Mesenchymal stem cell (in vitro differentiated cells and primary cell): Measurements from ENCODE around the gene BUD23.
A peak's percentile ranks its signal among the peaks of the same experiment; 100 is the strongest.

Experiments
- DNase-seq: peaks from one replicate; pipeline ENCODE4 v3.0.0-alpha.2; 2013
- H2AFZ ChIP-seq: one replicate; pipeline ENCODE4 v1.6.1; 2013; ENCODE audit warnings: low read depth, mild to moderate bottlenecking, control low read depth, inconsistent platforms, low read length, moderate library complexity
- H2AK5ac ChIP-seq: 2 replicates; pipeline ENCODE4 v1.6.1; 2013; ENCODE audit warnings: low read length, moderate library complexity, mild to moderate bottlenecking, inconsistent platforms; ENCODE audit not compliant: severe bottlenecking
- H2BK120ac ChIP-seq: one replicate; pipeline ENCODE4 v1.6.1; 2013; ENCODE audit warnings: low read depth, mild to moderate bottlenecking, inconsistent platforms, low read length, moderate library complexity
- H2BK12ac ChIP-seq, 2 experiments: one replicate each; pipeline ENCODE4 v1.6.1; 2013; ENCODE audit warnings: inconsistent platforms in 2 of 2, low read length in 2 of 2, mild to moderate bottlenecking in 2 of 2, moderate library complexity in 2 of 2, control low read depth in 1 of 2
- H2BK15ac ChIP-seq: one replicate; pipeline ENCODE4 v1.6.1; 2013; ENCODE audit warnings: mild to moderate bottlenecking, low read depth, inconsistent platforms; ENCODE audit not compliant: poor library complexity, severe bottlenecking
- H2BK5ac ChIP-seq: 2 replicates; pipeline ENCODE4 v1.6.1; 2013; ENCODE audit warnings: low read depth, mild to moderate bottlenecking, low read length, control low read depth, inconsistent platforms; ENCODE audit not compliant: poor library complexity, severe bottlenecking
- H3K14ac ChIP-seq, 2 experiments: one replicate each; pipeline ENCODE4 v1.6.1; 2013; ENCODE audit warnings: inconsistent platforms in 2 of 2, low read length in 2 of 2, control low read depth in 1 of 2, mild to moderate bottlenecking in 1 of 2, moderate library complexity in 1 of 2
- H3K18ac ChIP-seq, 2 experiments: one replicate each; pipeline ENCODE4 v1.6.1; 2013; ENCODE audit warnings: inconsistent platforms in 2 of 2, low read length in 2 of 2, control low read depth in 1 of 2, low read depth in 1 of 2, mild to moderate bottlenecking in 1 of 2
- H3K23ac ChIP-seq, 2 experiments: one replicate each; pipeline ENCODE4 v1.6.1; 2013; ENCODE audit warnings: inconsistent platforms in 2 of 2, low read length in 2 of 2, mild to moderate bottlenecking in 2 of 2, moderate library complexity in 2 of 2, control low read depth in 1 of 2
- H3K27ac ChIP-seq: 2 replicates; pipeline ENCODE4 v1.5.1; 2013; ENCODE audit warnings: mild to moderate bottlenecking, moderate library complexity, low read length, control low read depth, inconsistent platforms; ENCODE audit not compliant: poor library complexity, severe bottlenecking
- H3K27me3 ChIP-seq, 2 experiments: 2 replicates each; pipeline versions ENCODE4 v1.6.1 to v1.7.0; 2013; ENCODE audit warnings: low read length in 2 of 2, mild to moderate bottlenecking in 2 of 2, moderate library complexity in 2 of 2, control low read depth in 1 of 2, inconsistent platforms in 1 of 2; ENCODE audit not compliant: control insufficient read depth in 1 of 2, insufficient read depth in 1 of 2
- H3K36me3 ChIP-seq, 2 experiments: 2 replicates each; pipeline versions ENCODE4 v1.6.1 to v1.7.0; 2013; ENCODE audit warnings: low read length in 2 of 2, control low read depth in 1 of 2, inconsistent platforms in 1 of 2, low read depth in 1 of 2, mild to moderate bottlenecking in 1 of 2; ENCODE audit not compliant: insufficient read depth in 2 of 2, control insufficient read depth in 1 of 2
- H3K4ac ChIP-seq, 2 experiments: one replicate each; pipeline ENCODE4 v1.6.1; 2013; ENCODE audit warnings: inconsistent platforms in 2 of 2, low read length in 2 of 2, mild to moderate bottlenecking in 2 of 2, moderate library complexity in 2 of 2, control low read depth in 1 of 2, low read depth in 1 of 2
- H3K4me1 ChIP-seq: 2 replicates; pipeline ENCODE4 v1.6.1; 2013; ENCODE audit warnings: low read depth, low read length, control low read depth; ENCODE audit not compliant: control insufficient read depth, insufficient read depth
- H3K4me2 ChIP-seq: 2 replicates; pipeline ENCODE4 v1.6.1; 2013; ENCODE audit warnings: low read length, mild to moderate bottlenecking, inconsistent platforms; ENCODE audit not compliant: poor library complexity, severe bottlenecking
- H3K4me3 ChIP-seq, 2 experiments: 2 replicates each; pipeline versions ENCODE4 v1.5.1 to v1.7.0; 2013; ENCODE audit warnings: low read length in 2 of 2, mild to moderate bottlenecking in 2 of 2, control low read depth in 1 of 2, low read depth in 1 of 2; ENCODE audit not compliant: insufficient read depth in 1 of 2
- H3K79me1 ChIP-seq: replicated peaks from 2 replicates; pipeline ENCODE4 v1.6.1; 2013; ENCODE audit warnings: mild to moderate bottlenecking, control low read depth, low read length, inconsistent platforms; ENCODE audit not compliant: poor library complexity, severe bottlenecking
- H3K9ac ChIP-seq: 2 replicates; pipeline ENCODE4 v1.7.0; 2013; ENCODE audit warnings: mild to moderate bottlenecking, low read length, moderate library complexity
- H3K9me3 ChIP-seq: 2 replicates; pipeline ENCODE4 v1.7.0; 2013; ENCODE audit warnings: mild to moderate bottlenecking, low read length; ENCODE audit not compliant: control insufficient read depth
- H4K8ac ChIP-seq: one replicate; pipeline ENCODE4 v1.6.1; 2013; ENCODE audit warnings: inconsistent platforms, mild to moderate bottlenecking, low read length, moderate library complexity
- H4K91ac ChIP-seq: one replicate; pipeline ENCODE4 v1.6.1; 2013; ENCODE audit warnings: mild to moderate bottlenecking, low read length, inconsistent platforms
- WGBS: methylation state at CpG from one replicate; pipeline ENCODE4 v1.1.7; 2013; ENCODE audit warnings: mixed read lengths; 5-methylcytosine and 5-hydroxymethylcytosine counted together

The BUD23 gene

DNA sequence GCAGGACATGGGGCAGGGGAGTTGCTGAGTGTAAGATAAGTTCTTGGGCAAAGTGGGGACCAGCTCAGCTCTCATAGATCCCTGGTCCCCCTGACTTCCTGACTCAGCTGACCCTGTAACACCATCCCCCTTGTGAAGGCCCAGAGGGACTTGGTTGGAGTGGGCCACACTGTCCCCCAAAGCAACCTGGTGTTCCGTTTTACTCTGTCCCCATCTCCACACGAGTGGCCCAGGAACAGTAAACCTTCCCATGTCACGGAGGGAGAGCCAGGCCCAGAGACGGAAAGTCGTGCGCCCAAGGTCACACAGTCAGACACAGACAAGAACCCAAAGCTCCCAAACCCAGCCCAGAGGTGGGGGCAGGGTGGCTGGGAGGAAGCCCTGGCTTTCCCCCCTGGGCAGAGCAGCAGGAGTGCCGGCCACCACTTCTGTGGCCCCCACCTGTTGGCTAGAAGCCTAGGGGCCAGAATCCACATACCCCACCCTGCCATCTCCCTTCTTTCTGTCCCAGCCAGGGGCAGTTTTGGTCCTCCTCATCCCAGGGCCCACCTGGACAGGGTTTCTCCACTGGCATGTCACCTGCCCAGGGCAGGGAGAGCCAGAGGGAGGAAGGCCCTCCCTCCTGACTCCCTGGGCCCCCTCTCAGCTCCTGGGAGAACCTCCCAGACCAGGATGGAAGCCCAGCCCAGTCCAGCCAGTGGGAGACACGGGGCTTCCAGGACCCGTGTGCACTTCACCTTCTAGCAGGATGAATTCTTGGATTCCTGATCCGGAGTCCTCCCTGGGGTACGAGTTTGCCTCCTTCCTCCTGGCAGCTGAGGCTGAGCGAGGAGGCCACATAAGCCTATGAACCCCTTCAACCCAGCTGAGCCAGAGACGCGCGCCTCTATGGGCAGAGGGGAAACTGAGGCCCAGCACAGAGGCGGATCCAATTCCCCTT lies 36.3 kb upstream of the BUD23 start:
- Histone ChIP-seq H3K4me2 (no peak overlapping the region), H3K27ac (no peak overlapping the region), H4K8ac (no peak overlapping the region), H2AK5ac (no peak overlapping the region), H2BK12ac (no peak overlapping the region), H3K27me3 (peaks cover 71 to 79% of the 10 kb centered on the region in 2 experiments), H3K23ac (no peak overlapping the region), H3K9ac (no peak overlapping the region), H2BK5ac (no peak overlapping the region), H3K14ac (no peak overlapping the region), H3K4me3 (no peak overlapping the region), H3K4me1 (peaks cover 9% of the 10 kb centered on the region), H2BK120ac (no peak overlapping the region), H3K9me3 (no peaks in the 10 kb centered on the region), H3K4ac (no peak overlapping the region), H2AFZ (no peak overlapping the region), H3K18ac (no peak overlapping the region), H4K91ac (no peak overlapping the region), H3K36me3 (no peaks in the 10 kb centered on the region), H2BK15ac (no peak overlapping the region), H3K79me1 (no peaks in the 10 kb centered on the region)
- 46% methylated on average over 12 of the region's 16 CpGs for WGBS
- DNase-seq: no peak

- no peak overlapping the region for H4K8ac ChIP-seq
- peaks cover 71 to 78% of the 10 kb centered on the region in 2 experiments for H3K27me3 ChIP-seq
- 1% methylated on average over 54 of the region's 62 CpGs for WGBS
These were observed 35.4 kb upstream of the BUD23 start for GRCh38 chr7:73647725-73648592.

GRCh38 chr7:73648593-73649332 lies 34.6 kb upstream of the BUD23 start:
- Histone ChIP-seq H2BK5ac (no peak overlapping the region), H3K18ac (no peak overlapping the region), H3K4me3 (no peak overlapping the region), H2AK5ac (no peak overlapping the region), H2BK12ac (no peak overlapping the region), H3K9ac (no peak overlapping the region), H3K14ac (no peak overlapping the region), H4K91ac (no peak overlapping the region), H3K36me3 (no peaks in the 10 kb centered on the region), H2BK15ac (no peak overlapping the region), H3K4me1 (peaks cover 9% of the 10 kb centered on the region), H3K27me3 (peaks cover 71 to 80% of the 10 kb centered on the region in 2 experiments), H4K8ac (no peak overlapping the region), H3K23ac (no peak overlapping the region), H3K27ac (no peak overlapping the region), H3K4me2 (no peak overlapping the region), H3K4ac (no peak overlapping the region), H3K9me3 (no peaks in the 10 kb centered on the region), H3K79me1 (no peaks in the 10 kb centered on the region), H2AFZ (no peak overlapping the region), H2BK120ac (no peak overlapping the region)
- 71% methylated on average over 1 of the region's 1 CpG for WGBS
- no peak for DNase-seq

More at GRCh38 chr7:73647725-73648592, 35.4 kb upstream of the BUD23 start:
- Histone ChIP-seq H2BK15ac (no peak overlapping the region), H3K4me3 (peak overlapping the region in 1 of 2 experiments; percentile 49), H4K91ac (no peak overlapping the region), H2BK12ac (no peak overlapping the region), H3K18ac (no peak overlapping the region), H3K4me1 (peaks cover 9% of the 10 kb centered on the region), H3K36me3 (no peaks in the 10 kb centered on the region), H2AFZ (peak overlapping the region; percentile 18), H3K4ac (no peak overlapping the region), H2AK5ac (no peak overlapping the region), H3K23ac (peak overlapping the region in 1 of 2 experiments; percentile 74), H3K27ac (no peak overlapping the region), H2BK120ac (no peak overlapping the region), H3K9me3 (no peaks in the 10 kb centered on the region), H3K14ac (no peak overlapping the region), H2BK5ac (no peak overlapping the region), H3K9ac (no peak overlapping the region), H3K79me1 (no peaks in the 10 kb centered on the region), H3K4me2 (peak overlapping the region; percentile 76)
- no peak for DNase-seq
